ENCODE results near the gene ZNF132.

DNA sequence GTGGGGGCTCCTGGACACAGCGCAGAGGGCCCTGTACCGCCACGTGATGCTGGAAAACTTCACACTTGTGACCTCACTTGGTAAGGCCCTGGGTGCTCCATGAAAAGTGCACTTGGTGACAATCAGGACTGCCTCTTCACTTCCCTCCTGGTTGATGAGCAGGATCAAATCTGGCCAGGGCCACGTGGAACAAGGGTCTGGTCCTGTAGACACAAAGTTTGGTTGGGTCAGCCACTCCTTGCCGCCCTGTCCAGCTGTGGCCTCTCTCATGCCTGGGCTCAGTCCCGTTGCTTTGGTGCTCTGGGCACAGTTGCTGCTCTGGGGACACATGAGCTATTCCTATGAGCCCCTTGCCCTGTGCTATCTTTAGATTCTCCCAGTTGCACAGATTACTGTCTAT, 13.8 kb upstream of the ZNF132 start:
- TF ChIP-seq, protein P1, sequence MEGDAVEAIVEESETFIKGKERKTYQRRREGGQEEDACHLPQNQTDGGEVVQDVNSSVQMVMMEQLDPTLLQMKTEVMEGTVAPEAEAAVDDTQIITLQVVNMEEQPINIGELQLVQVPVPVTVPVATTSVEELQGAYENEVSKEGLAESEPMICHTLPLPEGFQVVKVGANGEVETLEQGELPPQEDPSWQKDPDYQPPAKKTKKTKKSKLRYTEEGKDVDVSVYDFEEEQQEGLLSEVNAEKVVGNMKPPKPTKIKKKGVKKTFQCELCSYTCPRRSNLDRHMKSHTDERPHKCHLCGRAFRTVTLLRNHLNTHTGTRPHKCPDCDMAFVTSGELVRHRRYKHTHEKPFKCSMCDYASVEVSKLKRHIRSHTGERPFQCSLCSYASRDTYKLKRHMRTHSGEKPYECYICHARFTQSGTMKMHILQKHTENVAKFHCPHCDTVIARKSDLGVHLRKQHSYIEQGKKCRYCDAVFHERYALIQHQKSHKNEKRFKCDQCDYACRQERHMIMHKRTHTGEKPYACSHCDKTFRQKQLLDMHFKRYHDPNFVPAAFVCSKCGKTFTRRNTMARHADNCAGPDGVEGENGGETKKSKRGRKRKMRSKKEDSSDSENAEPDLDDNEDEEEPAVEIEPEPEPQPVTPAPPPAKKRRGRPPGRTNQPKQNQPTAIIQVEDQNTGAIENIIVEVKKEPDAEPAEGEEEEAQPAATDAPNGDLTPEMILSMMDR (IDR thresholded peaks at IDR 0.05) = no peak
- no peak for TF ChIP-seq POLR2AphosphoS5 (IDR thresholded peaks at IDR 0.05)
- no peak for TF ChIP-seq POLR2A (IDR thresholded peaks at IDR 0.05)

Measured in gastroesophageal sphincter (tissue), 3 donors.